ENCODE data around the gene AEBP2. TPM values are rescaled to one million over a fixed set of nuclear protein-coding genes. Genes with fewer than 3 reads are reported as not detected.
"Not testable (repeated sequence)": the region's sequence is repeated elsewhere in the genome, so short reads cannot be mapped to it uniquely, and the experiment has no call there.

Gene AEBP2
- polyA plus RNA-seq, 3 donors, result 52.2 to 55.0 (median 54.2) TPM

- no peak for DNase-seq
Observed at GRCh38 chr12:19450362-19450761, 11.1 kb downstream of the AEBP2 start.

- DNase-seq, result no peak
Observed at GRCh38 chr12:19451196-19451595, 11.9 kb downstream of the AEBP2 start.

DNA sequence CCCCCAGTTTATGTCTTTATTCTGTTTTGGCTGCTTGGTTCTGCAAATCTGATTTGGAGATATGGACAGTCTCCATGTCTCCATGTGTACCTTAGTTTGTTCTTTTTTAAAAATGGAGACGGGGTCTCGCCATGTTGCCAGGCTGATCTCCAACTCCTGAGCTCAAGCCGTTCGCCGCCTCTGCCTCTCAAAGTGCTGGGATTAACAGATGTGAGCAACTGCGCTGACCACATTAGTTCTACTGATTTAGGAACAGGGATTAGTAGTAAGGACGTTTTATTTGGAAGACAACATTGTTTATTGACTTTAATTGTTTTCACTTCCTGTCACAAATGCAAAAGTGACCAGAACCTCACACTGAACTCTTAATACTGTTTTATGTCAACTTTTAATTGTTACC lies 14.7 kb downstream of the AEBP2 start:
- no peak for DNase-seq

DNA sequence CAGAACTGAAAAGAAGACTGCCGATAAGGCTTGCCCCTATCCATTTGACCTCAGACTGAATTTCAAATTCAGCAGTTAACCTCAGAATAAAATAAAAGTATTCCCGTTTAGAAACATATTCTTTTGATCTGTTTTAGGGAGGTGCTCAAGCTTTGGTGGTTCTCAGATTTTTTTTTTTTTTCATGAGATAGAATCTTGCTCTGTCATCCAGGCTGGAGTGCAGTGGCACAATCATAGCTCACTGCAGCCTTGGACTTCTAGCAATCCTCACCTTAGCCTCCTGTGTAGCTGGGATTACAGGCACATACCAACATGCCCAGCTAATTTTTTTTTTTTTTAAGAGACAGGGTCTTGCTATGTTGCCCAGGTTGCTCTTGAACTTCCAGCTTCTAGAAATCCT lies 15.5 kb downstream of the AEBP2 start:
- no peak for DNase-seq

DNA sequence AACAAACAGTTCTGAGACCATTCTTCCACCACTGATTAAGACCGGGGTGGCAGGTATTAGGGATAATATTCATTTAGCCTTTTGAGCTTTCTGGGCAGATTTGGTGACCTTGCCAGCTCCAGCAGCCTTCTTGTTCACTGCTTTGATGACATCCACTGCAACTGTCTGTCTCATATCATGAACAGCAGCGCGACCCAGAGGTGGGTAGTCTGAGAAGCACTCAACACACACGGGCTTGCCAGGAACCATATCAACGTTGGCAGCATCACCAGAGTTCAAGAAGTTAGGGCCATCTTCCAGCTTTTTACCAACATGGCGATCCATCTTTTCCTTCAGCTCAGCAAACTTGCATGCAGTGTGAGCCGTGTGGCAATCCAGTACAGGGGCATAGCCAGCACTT lies 16.9 kb downstream of the AEBP2 start:
- DNase-seq, result no peak

DNA sequence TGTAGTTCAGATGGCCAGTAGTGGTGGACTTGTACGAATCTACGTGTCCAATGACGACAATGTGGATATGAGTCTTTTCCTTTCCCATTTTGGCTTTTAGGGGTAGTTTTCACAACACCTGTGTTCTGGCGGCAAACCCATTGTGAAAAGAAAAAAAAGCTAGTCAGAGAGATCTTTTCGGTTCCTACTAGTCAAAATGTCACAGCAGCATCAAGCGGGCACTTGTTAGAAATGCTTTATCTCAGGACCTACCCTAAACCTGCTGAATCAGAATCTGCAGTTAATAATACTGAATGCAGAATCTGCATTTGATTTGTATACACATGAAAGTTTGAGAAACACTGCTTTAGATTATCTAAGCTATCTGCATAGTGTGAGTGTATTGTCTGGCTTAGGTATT lies 18.3 kb downstream of the AEBP2 start:
- no peak for DNase-seq

DNA sequence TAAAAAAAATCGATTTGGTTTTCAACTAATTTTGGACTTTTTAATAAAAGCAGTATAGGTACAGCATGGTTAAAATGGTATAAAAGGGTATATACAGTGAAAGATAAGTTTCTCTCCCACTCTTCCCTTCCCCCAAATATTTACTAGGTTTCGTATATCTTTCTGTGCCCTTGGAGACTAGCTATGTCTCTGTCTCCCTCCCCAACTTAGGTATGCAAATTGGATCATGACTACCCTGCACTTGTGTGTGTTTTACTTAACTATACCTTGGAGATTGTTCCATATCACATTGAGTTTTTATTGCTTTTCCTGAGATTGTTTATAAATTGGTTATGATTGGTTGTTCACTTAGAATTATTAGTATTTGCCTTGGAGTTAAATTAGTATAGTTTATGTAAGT lies 19.4 kb downstream of the AEBP2 start:
- DNase-seq, result no peak

- peak; percentile 48 for DNase-seq
Observed at GRCh38 chr12:19461999-19462398, 22.7 kb downstream of the AEBP2 start.

DNA sequence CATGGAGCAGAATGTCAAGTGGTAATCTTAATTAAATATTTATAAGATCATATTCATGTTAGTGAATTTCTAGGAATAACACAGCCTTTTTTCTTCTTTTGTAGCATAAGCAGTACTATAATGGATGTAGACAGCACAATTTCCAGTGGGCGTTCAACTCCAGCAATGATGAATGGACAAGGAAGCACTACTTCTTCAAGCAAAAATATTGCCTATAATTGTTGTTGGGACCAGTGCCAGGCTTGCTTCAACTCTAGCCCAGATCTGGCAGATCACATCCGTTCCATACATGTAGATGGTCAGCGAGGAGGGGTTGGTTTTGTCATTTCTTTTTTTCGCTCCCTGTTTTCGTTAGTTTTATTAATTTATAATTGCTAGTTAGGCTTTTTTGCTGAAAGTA lies 23.1 kb downstream of the AEBP2 start:
- peak; percentile 55 for DNase-seq

GRCh38 chr12:19464192-19464580 lies 24.9 kb downstream of the AEBP2 start:
- no peak for DNase-seq

DNA sequence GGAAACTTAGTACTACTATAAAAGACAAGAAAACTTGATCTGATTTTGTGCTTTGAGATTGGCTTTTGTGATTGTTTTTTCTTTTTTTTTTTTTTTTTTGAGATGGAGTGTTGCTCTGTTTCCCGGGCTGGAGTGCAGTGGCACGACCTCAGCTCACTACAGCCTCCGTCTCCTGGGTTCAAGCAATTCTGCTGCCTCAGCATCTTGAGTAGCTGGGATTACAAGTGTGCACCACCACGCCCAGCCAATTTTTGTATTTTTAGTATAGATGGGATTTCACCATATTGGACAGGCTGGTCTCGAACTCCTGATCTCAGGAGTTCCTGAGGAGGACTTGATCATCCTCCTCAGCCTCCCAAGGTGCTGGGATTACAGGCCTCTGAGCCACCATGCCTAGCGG lies 26.4 kb downstream of the AEBP2 start:
- DNase-seq, result no peak

GRCh38 chr12:19474147-19474546 lies 34.9 kb downstream of the AEBP2 start:
- no peak for DNase-seq

DNA sequence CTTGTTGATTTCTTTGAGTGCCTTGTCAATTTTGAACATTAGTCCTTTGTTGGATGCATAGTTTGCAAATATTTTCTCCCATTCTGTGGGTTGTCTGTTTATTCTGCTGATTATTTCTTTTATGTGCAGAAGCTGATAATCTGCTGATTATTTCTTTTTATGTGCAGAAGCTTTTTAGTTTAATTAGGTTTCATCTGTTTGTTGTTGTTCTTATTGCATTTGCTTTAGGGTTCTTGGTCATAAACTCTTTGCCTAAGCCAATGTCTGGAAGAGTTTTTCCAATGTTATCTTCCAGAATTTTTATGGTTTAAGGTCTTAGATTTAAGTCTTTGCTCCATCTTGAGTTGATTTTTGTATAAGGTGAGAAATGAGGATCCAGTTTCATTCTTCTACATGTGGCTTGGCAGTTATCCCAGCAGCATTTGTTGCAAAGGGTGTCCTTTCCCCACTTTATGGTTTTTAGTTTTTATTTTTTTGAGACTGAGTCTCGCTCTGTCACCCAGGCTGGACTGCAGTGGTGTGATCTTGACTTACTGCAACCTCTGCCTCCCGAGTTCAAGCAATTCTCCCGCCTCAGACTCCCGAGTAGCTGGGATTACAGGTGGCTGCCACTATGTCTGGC lies 36.7 kb downstream of the AEBP2 start:
- DNase-seq, result not testable (repeated sequence)

DNA sequence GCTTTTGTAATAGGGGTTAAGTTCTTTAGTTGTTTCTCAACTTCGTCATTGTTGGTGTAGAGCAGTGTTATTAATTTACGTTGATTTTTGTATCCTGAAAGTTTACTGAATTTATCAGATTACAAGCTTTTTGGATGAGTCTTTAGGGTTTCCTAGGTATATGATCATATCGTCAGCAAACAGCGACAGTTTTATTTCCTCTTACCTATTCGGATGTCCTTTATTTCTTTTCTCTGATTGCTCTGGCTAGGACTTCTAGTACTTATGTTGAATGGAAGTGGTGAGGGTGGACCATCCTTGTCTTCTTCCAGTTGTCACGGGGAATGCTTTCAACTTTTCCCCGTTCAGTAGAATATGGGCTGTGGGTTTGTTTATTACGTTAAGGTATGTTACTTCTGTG lies 37.8 kb downstream of the AEBP2 start:
- no peak for DNase-seq

DNA sequence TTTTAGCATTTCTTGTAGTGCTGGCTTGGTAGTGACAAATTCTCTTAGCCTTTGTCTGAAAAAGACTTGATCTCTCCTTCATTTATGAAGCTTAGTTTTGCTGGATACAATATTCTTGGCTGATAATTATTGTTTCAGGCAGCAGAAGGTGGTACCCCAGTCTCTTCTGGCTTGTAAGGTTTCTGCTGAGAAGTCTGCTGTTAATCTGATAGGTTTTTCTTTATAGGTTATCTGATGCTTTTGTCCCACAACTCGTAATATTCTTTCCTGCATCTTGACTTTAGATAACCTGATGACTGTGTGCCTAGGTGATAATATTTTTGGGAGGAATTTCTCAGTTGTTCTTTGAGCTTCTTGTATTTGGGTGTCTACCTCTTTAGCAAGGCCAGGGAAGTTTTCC lies 41.2 kb downstream of the AEBP2 start:
- no peak for DNase-seq

DNA sequence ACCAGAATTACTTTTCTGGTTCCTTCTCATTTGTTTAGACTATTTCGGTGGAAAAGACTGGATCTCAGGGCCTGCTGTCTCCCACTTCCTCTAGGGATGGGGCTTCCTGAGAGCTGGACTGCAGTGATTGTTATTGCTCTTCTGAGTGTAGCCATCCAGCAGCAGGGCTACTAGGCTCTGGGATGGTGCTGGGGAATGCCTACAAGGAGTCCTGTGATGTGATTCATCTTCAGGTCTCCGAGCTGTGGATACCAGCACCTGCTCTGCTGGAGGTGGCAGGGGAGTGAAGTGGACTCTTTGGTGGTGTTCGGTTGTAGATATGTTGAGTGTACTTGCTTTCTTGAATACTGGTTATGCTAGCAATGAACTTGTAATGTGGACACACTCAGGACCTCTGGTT lies 42.7 kb downstream of the AEBP2 start:
- DNase-seq, result no peak

DNA sequence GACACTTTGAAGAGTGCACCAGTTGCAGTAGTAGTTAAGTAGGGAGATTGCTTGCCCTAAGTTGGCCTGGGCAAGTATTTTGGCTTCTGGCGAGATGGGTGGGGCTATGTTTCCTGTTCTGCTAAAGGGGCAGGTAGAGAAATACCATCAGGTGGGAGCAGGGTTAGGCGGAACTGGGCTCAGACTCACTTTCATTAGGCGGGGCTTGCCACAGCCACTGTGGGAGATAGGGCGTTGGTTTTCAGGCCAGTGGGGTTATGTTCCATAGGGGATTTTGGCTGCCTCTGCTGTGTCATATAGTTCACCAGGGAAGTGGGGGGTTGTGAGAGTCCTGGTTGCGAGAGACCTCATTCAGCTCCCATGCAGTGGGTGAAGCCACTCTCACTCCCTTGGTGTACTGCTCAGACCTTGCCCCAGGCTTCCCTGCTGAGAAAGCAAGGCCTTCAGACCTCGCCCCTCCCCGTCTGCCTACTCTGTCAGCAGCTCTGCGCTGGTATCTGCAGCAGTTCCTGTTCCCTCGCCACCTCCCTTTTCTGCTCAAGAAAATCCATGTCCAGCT lies 43.3 kb downstream of the AEBP2 start:
- no peak for DNase-seq

- no peak for DNase-seq
Observed at GRCh38 chr12:19483727-19484126, 44.4 kb downstream of the AEBP2 start.

- DNase-seq, result no peak
Observed at GRCh38 chr12:19484738-19485137, 45.4 kb downstream of the AEBP2 start.

DNA sequence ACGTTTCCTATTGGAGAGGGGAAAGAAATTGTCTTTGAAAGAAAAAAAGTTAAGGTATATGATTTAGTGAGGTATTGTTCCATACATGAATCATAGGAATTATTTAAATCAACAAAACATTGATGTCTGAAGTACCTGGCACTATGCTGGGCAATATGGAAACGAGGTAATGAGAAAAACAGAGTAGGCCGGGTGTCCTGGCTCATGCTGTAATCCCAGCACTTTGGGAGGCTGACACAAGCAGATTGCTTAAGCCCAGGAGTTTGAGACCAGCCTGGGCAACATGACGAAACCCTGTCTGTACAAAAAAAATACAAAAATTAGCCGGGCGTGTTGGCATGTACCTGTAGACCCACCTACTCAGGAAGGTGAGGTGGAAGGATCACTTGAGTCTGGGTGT lies 45.9 kb downstream of the AEBP2 start:
- no peak for DNase-seq

GRCh38 chr12:19489168-19489567 lies 49.9 kb downstream of the AEBP2 start:
- DNase-seq, result no peak

DNA sequence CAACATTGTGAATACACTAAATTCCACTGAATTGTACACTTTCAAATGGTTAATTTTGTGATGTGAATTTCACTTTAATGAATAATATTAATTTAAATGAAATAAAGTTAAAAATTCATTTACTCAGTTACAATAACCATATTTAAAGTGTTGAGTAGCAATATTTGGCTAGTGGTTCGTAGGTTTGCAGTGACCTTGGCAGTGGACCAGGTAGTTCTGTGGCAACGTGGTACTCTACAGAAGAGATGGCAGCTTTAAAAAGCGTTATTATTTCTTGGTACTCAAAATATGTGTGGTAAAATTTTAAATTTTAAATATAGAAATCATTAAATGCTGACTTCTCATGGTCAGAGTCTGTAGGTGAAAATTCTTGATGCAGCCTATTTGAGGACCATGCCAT lies 51.6 kb downstream of the AEBP2 start:
- no peak for DNase-seq

DNA sequence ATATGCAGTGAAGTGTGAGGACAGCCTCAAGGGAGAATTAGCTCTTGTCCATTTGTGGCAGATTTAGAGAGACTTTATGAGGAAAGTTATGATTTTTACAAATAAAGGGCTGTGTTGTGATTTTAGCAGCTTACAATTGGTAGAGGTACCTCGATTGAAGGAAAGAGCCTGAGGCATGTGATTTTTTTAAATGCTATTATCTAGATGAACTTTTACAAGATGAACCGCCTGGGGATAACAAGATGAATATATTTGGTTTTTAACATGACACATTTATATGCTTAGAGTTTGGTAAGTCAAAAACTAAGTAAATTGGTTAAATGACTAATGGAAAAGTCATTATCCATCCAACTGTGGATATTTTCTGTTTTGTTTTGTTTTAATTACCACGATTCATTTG lies 52.6 kb downstream of the AEBP2 start:
- DNase-seq, result no peak

DNA sequence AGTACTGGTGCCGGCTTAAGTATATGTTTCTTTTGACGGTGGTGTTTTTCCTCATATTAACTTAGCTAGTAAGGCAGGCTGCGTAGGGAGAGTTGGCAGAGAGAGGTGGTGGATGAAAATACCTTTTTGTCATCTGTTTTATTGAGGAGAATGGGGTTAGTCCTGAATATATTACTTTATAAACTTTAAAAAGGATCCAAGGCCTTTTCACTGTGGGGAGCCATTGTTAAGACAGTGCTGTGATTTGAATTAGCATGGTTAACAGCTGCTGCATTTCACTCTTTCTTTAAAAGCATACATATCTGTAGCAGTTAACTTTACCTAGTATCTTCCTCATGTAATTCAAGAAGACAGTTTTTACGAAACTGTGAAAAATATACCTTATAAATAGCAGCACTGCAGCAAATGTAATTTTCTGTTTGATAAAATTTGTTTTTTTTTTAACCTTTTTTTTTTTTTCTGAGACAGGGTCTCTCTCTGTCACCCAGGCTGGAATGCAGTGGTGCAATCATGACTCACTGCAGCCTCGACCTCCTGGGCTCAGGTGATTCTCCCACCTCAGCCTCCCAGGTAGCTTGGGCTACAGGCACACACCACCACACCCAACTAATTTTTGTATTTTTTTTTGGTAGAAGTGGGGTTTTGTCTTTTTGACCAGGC lies 57.1 kb downstream of the AEBP2 start:
- DNase-seq, result no peak
